Activated naive CD4-positive, alpha-beta T cell treated with anti-CD3 and anti-CD28 coated beads, Interleukin-2, amount 50 U/mL, for 16 hours (primary cell): Measurements from ENCODE around the gene TMEM248.
"Not testable (repeated sequence)": the region's sequence is repeated elsewhere in the genome, so short reads cannot be mapped to it uniquely, and the experiment has no call there.

Experiments used
- DNase-seq: peaks from one replicate; pipeline ENCODE4 v3.0.0-alpha.2; 2020

TMEM248 gene

DNA sequence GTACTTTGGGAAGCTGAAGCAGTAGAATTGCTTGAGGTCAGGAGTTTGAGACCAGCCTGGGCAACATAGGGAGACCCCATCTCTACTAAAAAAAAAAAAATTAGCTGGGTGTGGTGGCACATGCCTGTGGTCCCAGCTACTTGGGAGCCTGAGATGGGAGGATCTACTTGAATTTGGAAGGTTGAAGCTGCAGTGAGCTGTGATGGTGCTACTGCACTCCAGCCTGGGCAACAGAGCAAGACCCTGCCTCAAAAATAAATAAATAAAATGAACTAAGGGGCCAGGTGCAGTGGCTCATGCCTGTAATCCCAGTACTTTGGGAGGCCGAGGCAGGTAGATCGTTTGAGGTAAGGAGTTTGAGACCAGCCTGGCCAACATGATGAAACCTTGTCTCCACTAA lies 9.8 kb upstream of the TMEM248 start:
- not testable (repeated sequence) for DNase-seq

DNA sequence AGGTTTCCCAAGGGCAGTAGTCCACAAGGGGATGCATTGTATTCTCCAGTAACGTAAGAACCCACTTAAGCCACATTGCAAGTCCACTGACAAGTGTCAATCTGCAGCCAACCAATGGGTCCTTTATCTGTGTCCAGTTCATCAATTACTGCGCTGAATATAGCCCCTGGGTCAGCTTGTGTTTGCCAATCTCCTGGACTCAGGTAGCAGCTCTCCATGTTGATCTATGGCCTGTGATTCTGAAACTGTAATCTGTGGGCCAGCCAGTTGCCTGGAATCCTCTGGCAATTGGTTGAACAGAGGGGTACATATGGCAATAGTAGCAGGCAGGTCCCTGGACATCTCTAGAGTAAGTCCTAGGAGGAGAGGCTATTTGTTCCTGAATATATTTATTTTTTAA lies 8.8 kb upstream of the TMEM248 start:
- no peak for DNase-seq

DNA sequence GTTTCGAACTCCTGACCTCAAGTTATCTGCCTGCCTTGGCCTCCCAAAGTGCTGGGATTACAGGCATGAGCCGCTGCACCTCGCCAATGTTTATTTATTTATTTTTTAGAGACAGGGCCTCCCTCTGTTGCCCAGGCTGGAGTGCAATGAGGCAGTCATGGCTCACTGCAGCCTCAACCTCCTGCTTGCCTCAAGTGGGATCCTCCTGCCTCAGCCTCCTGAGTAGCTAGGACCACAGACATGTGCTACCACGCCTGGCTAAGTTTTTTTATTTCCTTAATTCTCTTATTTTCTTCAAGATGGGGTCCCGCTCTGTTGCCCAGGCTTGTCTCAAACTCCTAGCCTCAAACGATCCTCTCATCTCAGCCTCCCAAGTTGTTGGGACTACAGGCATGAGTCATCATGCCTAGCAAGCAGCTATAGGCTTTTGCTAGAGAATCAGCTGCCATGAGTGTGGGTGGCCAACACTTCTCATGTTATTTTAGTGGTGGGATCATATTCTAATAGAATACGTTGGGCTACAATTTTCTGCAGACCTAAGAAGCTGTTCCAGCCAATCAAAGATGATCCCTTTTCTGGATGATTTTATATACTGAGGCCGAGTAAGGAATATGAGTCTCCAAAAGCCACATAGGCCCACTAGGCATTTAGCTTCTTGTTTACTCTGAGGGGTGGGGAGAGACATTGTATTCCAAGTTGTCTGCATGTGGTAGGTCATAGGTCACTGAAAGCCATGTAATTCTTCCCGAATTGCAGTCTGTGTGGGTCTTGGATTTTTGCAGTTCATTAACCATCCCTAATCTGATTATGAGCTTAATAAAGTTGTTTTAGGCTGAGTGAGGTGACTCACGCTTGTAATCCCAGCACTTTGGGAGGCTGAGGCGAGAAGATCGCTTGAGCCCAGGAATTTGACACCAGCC lies 7.6 kb upstream of the TMEM248 start:
- DNase-seq: no peak

- DNase-seq: not testable (repeated sequence)
These were observed 3.1 kb upstream of the TMEM248 start for GRCh38 chr7:66917904-66918303.

- DNase-seq: no peak
These were observed 1.7 kb upstream of the TMEM248 start for GRCh38 chr7:66919304-66919703.

GRCh38 chr7:66919704-66920103 lies 1.3 kb upstream of the TMEM248 start:
- no peak for DNase-seq

DNA sequence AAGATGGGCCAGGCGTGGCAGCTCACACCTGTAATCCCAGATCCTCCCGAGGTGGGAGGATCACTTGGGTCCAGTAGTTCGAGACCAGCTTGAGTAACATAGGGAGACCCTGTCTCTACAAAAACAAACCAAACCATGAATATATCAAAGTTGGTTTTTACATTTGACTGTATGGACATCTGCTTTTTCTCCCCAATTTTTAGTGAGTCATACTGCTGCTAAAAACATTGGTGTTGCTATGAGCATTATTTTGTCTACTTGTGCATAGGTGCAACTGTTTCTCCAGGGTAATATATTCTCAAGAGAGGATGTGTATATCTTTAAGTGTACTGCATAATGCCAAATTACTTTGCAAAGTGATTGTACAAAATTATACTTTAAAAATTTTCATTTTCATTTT lies 769 bp upstream of the TMEM248 start:
- no peak for DNase-seq

DNA sequence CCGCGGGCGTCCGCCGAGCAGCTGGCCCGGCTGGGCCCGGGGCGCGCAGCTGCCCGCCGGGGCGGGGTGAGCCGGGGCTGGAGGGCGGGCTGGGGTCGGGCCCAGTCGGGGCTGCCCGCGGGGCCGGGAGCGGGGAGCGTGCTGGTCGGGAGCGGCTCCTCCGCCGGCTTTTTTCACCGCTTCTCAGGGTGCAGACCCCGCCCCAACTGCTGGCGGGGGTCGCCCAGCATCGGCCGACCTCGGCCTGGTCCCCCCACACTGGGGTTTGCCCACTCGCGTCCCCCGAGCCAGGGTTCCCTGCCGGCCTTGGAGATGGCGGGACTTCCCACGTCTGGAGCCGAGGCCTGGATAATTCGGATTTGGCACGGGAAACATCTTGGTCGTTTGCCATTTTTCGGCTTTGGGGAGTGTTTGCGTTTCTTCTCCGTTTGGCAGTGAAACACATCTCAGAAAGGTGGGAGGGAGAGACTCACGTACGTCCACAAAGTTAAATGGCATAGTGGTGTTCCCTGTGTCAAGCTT lies 432 bp downstream of the TMEM248 start:
- DNase-seq: peak; percentile 14

- no peak for DNase-seq
These were observed 977 bp downstream of the TMEM248 start for GRCh38 chr7:66921918-66922486.

DNA sequence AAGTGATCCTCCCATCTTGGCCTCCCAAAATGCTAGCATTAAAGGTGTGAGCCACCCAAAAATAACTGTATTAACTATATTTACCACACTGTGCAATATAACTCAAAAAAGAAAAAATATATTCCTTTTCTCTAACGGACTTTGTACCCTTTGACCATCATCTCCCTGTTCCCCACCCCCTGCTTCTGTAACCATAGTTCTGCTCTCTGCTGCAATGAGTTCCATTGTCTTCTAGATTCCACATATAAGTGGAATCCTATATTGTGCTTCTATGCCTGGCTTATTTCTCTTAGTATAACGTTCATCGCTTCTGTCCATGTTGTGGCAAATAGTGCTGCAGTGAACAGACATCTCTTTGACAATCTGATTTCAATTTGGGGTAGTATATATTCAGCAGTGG lies 4.2 kb downstream of the TMEM248 start:
- DNase-seq: no peak

DNA sequence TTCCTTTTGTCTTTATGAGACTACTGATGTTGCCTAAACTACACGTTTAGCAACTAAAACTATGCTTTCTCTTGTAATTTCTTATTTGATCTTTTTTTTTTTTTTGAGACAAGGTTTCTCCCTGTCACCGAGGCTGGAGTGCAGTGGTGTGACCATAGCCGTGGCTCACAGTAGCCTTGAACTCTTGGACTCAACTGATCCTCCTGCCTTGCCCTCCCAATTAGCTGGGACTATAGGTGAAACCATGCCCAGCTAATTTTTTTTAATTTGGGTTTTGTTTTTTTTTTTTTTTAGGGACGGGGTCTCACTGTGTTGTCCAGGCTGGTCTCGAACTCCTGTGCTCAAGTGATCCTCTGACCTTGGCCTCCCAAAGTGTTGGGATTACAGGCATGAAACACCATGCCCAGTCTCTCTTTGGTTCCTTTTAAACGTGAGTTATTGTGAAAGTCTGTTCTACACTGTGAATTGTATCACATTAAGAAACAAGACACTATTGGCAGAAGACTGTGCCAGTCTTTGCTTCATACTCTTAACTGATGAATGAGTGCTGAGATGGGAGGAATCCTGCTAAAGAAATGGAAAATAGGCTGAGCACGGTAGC lies 6.4 kb downstream of the TMEM248 start:
- no peak for DNase-seq

GRCh38 chr7:66928388-66928787 lies 7.4 kb downstream of the TMEM248 start:
- DNase-seq: no peak

GRCh38 chr7:66929165-66929564 lies 8.1 kb downstream of the TMEM248 start:
- DNase-seq: no peak

- no peak for DNase-seq
These were observed 8.9 kb downstream of the TMEM248 start for GRCh38 chr7:66929935-66930334.

DNA sequence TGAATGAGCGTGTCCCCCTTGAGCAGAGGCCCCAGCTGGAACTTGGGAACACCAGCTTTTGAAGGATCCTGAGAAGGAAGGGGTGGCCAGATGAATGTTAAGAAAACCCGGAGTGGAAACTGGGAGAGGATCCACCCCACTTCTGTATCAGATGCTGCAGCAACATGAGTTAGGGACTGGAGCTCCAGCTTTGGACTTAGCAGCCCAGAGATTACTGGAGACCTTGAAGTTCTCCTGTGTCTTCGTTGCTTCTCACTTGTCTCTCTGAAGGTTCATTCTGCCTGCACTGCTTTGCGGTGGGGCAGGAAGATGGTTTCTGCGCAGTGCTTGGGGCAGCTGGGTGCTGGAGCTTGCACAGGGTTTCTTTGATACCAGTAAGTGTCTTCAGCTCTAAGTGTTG lies 9.3 kb downstream of the TMEM248 start:
- no peak for DNase-seq

DNA sequence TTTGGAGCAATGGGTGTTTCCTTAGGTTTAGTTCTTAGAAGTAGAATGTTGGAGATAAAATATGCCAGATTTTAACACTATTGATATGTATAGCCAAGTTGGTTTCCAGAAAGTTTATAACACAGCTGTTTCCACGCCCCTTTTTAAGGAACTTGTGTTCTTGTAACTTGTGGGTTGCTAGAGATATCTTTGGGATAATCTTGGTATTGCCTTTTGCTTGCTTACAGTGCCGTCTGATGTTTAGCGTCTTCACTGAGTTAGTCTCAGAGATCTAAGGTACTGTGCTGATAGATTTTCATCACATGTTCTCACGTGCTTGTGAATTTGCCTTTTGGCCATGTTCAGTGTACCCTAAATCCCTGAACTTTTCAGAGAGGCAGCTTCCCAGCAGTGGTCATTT lies 12.4 kb downstream of the TMEM248 start:
- DNase-seq: no peak

DNA sequence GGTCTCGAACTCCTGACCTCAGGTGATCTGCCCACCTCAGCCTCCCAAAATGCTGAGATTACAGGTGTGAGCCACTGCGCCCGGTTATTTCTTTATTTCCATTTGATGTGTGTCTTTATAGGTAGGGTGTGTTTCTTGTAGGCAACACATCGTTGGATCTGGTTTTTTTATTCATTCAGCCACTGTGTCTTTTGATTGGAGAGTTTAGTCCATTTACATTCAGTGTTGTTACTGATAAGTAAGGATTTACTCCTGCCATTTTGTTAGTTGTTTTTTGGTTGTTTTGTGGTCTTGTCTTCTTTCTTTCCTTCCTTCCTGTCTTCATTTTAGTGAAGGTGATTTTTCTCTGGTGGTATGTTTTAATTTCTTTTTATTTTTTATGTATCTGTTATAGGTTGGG lies 16.9 kb downstream of the TMEM248 start:
- DNase-seq: no peak

DNA sequence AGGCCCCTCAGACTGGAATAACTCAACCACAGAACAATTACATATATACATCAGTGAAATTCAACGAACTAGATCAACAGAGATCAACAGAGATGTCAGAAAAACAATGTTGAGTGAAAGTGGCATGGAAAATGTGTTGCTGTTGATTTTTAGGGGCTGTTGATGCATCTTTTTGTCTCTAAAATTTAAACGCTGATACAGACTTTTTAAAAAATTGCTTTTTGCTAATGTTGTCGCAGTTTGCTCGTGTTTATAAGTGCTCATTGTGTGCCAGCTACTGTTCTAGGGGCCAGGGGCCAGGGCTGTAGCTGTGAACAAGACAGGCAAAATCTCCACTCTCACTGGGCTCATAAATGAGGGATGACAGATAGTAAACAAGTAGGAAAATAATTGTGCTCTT lies 18.3 kb downstream of the TMEM248 start:
- DNase-seq: no peak

- DNase-seq: no peak
These were observed 25.5 kb downstream of the TMEM248 start for GRCh38 chr7:66946545-66946944.

- DNase-seq: no peak
These were observed 27.6 kb downstream of the TMEM248 start for GRCh38 chr7:66948480-66949109.

- no peak for DNase-seq
These were observed 29.3 kb downstream of the TMEM248 start for GRCh38 chr7:66950311-66950710.

GRCh38 chr7:66950763-66951162 lies 29.7 kb downstream of the TMEM248 start:
- DNase-seq: no peak

GRCh38 chr7:66952343-66953043 lies 31.5 kb downstream of the TMEM248 start:
- DNase-seq: no peak
